KMS-11 (cell line): ENCODE results near the gene SLITRK3.

Source experiments
- H2AFZ ChIP-seq: fragments of 200-600 bp; sonication (generic); 2 replicates; pipeline ENCODE4 v1.6.1; 2016; ENCODE audit warnings: antibody characterized with exemption, mixed run types, low read depth
- H3K27ac ChIP-seq: fragments of 200-600 bp; sonication (generic); 2 replicates; pipeline ENCODE4 v1.6.1; 2016; ENCODE audit warnings: mild to moderate bottlenecking, mixed run types
- H3K27me3 ChIP-seq: fragments of 200-600 bp; sonication (generic); 2 replicates; pipeline ENCODE4 v1.6.1; 2017; ENCODE audit warnings: mild to moderate bottlenecking, low read depth, mixed run types, moderate library complexity; ENCODE audit not compliant: insufficient read depth
- H3K36me3 ChIP-seq: fragments of 200-600 bp; sonication (generic); 2 replicates; pipeline ENCODE4 v1.6.1; 2017; ENCODE audit warnings: mild to moderate bottlenecking, mixed run types; ENCODE audit not compliant: insufficient read depth
- H3K4me1 ChIP-seq: fragments of 200-600 bp; sonication (generic); 2 replicates; pipeline ENCODE4 v1.6.1; 2016; ENCODE audit warnings: mild to moderate bottlenecking, low read depth, mixed run types; ENCODE audit not compliant: poor library complexity, severe bottlenecking
- H3K4me2 ChIP-seq: fragments of 200-600 bp; sonication (generic); 2 replicates; pipeline ENCODE4 v1.7.0; 2016; ENCODE audit warnings: mild to moderate bottlenecking, mixed run types
- H3K4me3 ChIP-seq: fragments of 200-600 bp; sonication (generic); IDR thresholded peaks from 2 replicates; pipeline ENCODE4 v1.6.1; 2017; ENCODE audit warnings: low read depth, low read length, mixed read lengths; ENCODE audit not compliant: insufficient read depth
- H3K79me2 ChIP-seq: fragments of 200-600 bp; sonication (generic); 2 replicates; pipeline ENCODE4 v1.6.1; 2016; ENCODE audit warnings: low read depth, mixed run types; ENCODE audit not compliant: insufficient read depth
- H3K9ac ChIP-seq: fragments of 200-600 bp; sonication (generic); 2 replicates; pipeline ENCODE4 v1.6.1; 2016; ENCODE audit warnings: mild to moderate bottlenecking, mixed run types
- H4K20me1 ChIP-seq: fragments of 200-600 bp; sonication (generic); 2 replicates; pipeline ENCODE4 v1.6.1; 2016; ENCODE audit warnings: mild to moderate bottlenecking, mixed run types; ENCODE audit not compliant: insufficient read depth
- TF ChIP-seq, protein P1 (sequence below): fragments of 200-600 bp; sonication (generic); conservative IDR thresholded peaks from 2 replicates; pipeline ENCODE4 v1.6.1; 2017; ENCODE audit warnings: low read depth, mild to moderate bottlenecking, antibody characterized with exemption, low read length, moderate library complexity, mixed read lengths

SLITRK3 gene

DNA sequence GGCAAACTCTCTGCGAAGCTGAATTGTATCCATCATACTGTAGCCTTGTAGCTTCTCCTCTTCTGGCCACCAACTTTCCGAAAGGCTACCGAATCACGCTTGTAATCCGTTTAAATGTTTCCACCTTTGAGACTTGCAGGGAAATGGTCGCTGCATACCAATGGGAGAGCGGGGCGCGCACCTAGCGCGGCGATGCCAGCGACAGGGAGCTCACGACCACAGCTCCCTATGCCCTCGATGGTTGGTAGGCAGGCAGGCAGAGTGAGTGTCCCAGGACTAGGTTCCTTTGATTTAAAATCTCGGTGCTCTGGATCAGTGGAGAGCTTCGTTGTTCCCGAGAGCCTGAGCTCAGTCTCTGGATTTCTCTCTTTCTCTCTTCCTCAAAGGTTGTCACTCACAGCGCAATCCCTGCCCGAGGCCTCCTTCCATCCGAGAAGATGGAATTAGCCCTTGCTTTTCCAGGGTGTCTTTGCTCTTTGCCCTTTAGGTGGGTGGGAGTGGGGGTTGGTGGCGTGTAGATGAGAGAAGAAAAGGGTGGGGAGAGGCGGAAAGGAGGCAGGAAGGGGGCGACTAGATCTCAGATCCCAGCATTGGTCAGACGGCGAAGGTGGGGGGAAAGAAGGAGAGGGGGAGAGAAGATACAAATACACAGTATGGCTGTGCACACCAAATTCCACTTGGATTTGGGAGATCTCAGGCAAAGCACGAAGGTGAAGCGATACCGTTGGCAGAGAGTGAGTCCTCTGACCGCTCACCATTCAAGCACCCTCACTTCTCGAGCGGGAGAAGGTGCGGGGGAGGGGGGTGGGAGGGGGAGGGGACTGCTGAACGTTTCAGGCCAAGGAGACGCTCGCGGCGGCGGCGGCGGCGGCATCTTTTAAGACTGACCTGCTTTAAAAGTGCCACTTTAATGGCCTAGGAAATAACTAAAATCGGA is at the start of gene SLITRK3:
TSS of gene SLITRK3 (minus strand) at position 745 of the 937 bp plus-strand sequence. CDS start 5,554 bp downstream, outside the sequence.
- no peak within 1 kb of the TSS for H3K4me2 ChIP-seq
- H4K20me1 ChIP-seq = no peaks in the 10 kb centered on the region
- no peak within 1 kb of the TSS for H2AFZ ChIP-seq
- H3K79me2 ChIP-seq = no peaks in the 10 kb centered on the region
- TF ChIP-seq, protein P1, sequence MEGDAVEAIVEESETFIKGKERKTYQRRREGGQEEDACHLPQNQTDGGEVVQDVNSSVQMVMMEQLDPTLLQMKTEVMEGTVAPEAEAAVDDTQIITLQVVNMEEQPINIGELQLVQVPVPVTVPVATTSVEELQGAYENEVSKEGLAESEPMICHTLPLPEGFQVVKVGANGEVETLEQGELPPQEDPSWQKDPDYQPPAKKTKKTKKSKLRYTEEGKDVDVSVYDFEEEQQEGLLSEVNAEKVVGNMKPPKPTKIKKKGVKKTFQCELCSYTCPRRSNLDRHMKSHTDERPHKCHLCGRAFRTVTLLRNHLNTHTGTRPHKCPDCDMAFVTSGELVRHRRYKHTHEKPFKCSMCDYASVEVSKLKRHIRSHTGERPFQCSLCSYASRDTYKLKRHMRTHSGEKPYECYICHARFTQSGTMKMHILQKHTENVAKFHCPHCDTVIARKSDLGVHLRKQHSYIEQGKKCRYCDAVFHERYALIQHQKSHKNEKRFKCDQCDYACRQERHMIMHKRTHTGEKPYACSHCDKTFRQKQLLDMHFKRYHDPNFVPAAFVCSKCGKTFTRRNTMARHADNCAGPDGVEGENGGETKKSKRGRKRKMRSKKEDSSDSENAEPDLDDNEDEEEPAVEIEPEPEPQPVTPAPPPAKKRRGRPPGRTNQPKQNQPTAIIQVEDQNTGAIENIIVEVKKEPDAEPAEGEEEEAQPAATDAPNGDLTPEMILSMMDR = no peak
- no peak within 1 kb of the TSS for H3K9ac ChIP-seq
- no peaks in the 10 kb centered on the region for H3K4me1 ChIP-seq
- H3K27ac ChIP-seq = no peak within 1 kb of the TSS
- no peaks in the 10 kb centered on the region for H3K36me3 ChIP-seq
- H3K27me3 ChIP-seq = no peaks in the 10 kb centered on the region
- no peak within 1 kb of the TSS for H3K4me3 ChIP-seq

- Histone ChIP-seq H3K4me3 (no peak overlapping the region), H2AFZ (no peak overlapping the region), H3K4me1 (no peaks in the 10 kb centered on the region), H3K27ac (no peak overlapping the region), H3K36me3 (no peaks in the 10 kb centered on the region), H3K4me2 (no peak overlapping the region), H3K9ac (no peak overlapping the region), H3K79me2 (no peaks in the 10 kb centered on the region), H3K27me3 (no peaks in the 10 kb centered on the region), H4K20me1 (no peaks in the 10 kb centered on the region)
- TF ChIP-seq, protein P1 = no peak
These were observed 47.4 kb upstream of the SLITRK3 start for GRCh38 chr3:165243597-165243996.

GRCh38 chr3:165233501-165234195 is 37.5 kb upstream of the SLITRK3 start:
- Histone ChIP-seq H3K27ac (no peak overlapping the region), H2AFZ (no peak overlapping the region), H3K79me2 (no peaks in the 10 kb centered on the region), H3K36me3 (no peaks in the 10 kb centered on the region), H3K27me3 (no peaks in the 10 kb centered on the region), H3K4me2 (no peak overlapping the region), H4K20me1 (no peaks in the 10 kb centered on the region), H3K4me3 (no peak overlapping the region), H3K4me1 (no peaks in the 10 kb centered on the region), H3K9ac (no peak overlapping the region)
- TF ChIP-seq, protein P1 = no peak

- H3K36me3 ChIP-seq = no peaks in the 10 kb centered on the region
- no peaks in the 10 kb centered on the region for H3K79me2 ChIP-seq
- no peak overlapping the region for H3K4me3 ChIP-seq
- H3K27me3 ChIP-seq = no peaks in the 10 kb centered on the region
- H2AFZ ChIP-seq = no peak overlapping the region
- no peak overlapping the region for H3K9ac ChIP-seq
- H3K4me1 ChIP-seq = no peaks in the 10 kb centered on the region
- no peaks in the 10 kb centered on the region for H4K20me1 ChIP-seq
- H3K4me2 ChIP-seq = no peak overlapping the region
- TF ChIP-seq, protein P1 = no peak
- no peak overlapping the region for H3K27ac ChIP-seq
These were observed 29.4 kb upstream of the SLITRK3 start for GRCh38 chr3:165225604-165226003.
